Panc1 (cell line): ENCODE data around the gene INPP5A. TPM values are rescaled to one million over a fixed set of nuclear protein-coding genes. Genes with fewer than 3 reads are reported as not detected.

Source experiments
- ATAC-seq: fragments of 200-7000 bp; cut with Tn5 transposase; 2 replicates; pipeline ENCODE4 v1.9.1; 2020; ENCODE audit warnings: mild to moderate bottlenecking, moderate library complexity
- BruUV-seq: library from RNA; stranded (reverse); fragments of 400-500 nt; replicated peaks from 2 replicates; lab custom pipeline; 2021; lab: Mats Ljungman, UMichigan
- CTCF ChIA-PET: fragments of 300-600 bp; sonication (Branson Sonifier 250); formaldehyde crosslinking; loops from one replicate; lab custom pipeline; 2022; ENCODE audit warnings: antibody characterized with exemption; lab: Charles Lee
- POLR2A ChIA-PET: fragments of 300-600 bp; sonication (Branson Sonifier 250); formaldehyde crosslinking; loops from one replicate; lab custom pipeline; 2022; ENCODE audit warnings: antibody characterized with exemption; lab: Charles Lee
- DNase-seq: peaks from one replicate; pipeline ENCODE4 v3.0.0-alpha.2; 2010; ENCODE audit warnings: low read depth, low spot score
- H3K27ac ChIP-seq: 2 replicates; pipeline ENCODE4 v1.5.1; 2011; ENCODE audit warnings: mild to moderate bottlenecking, low read length, inconsistent platforms
- H3K27me3 ChIP-seq: fragments of 200-500 bp; sonication (Bioruptor generic); 2 replicates; pipeline ENCODE4 v1.6.0; 2014; ENCODE audit warnings: low read length, inconsistent platforms; ENCODE audit not compliant: control insufficient read depth, insufficient read depth
- H3K36me3 ChIP-seq: fragments of 200-500 bp; sonication (Bioruptor generic); 2 replicates; pipeline ENCODE4 v1.5.1; 2014; ENCODE audit warnings: inconsistent platforms, mild to moderate bottlenecking, low read length, moderate library complexity; ENCODE audit not compliant: control insufficient read depth, insufficient read depth
- H3K4me1 ChIP-seq: 2 replicates; pipeline ENCODE4 v1.5.1; 2011; ENCODE audit warnings: inconsistent platforms, mild to moderate bottlenecking, low read length, moderate library complexity; ENCODE audit not compliant: control insufficient read depth, insufficient read depth
- H3K4me3 ChIP-seq, 2 experiments: 2 replicates each; pipeline ENCODE4 v1.5.1; 2011 to 2012; ENCODE audit warnings: low read depth in 2 of 2, low read length in 2 of 2, mild to moderate bottlenecking in 2 of 2, inconsistent platforms in 1 of 2, moderate library complexity in 1 of 2
- H3K9me3 ChIP-seq: fragments of 200-500 bp; sonication (Bioruptor generic); 2 replicates; pipeline ENCODE4 v1.5.1; 2014; ENCODE audit warnings: low read depth, mild to moderate bottlenecking, inconsistent platforms, low read length, moderate library complexity; ENCODE audit not compliant: control insufficient read depth, insufficient read depth
- CTCF ChIP-seq: fragments of 450-650 bp; IDR thresholded peaks from 2 replicates; pipeline ENCODE4 v1.5.1; 2017; ENCODE audit warnings: mild to moderate bottlenecking
- POLR2AphosphoS5 ChIP-seq: IDR thresholded peaks from 2 replicates; pipeline ENCODE4 v1.6.1; 2012; ENCODE audit warnings: mild to moderate bottlenecking, low read depth, low read length, moderate library complexity
- REST ChIP-seq, 2 experiments: IDR thresholded peaks; 2 replicates each; pipeline ENCODE4 v1.6.1; 2011 to 2012; ENCODE audit warnings: low read depth in 2 of 2, control low read depth in 1 of 2, low read length in 1 of 2, mild to moderate bottlenecking in 1 of 2, moderate library complexity in 1 of 2; ENCODE audit not compliant: insufficient read depth in 1 of 2
- SIN3A ChIP-seq: IDR thresholded peaks from 2 replicates; pipeline ENCODE4 v1.6.1; 2012; ENCODE audit warnings: low read depth, mild to moderate bottlenecking, low read length, moderate library complexity, borderline replicate concordance; ENCODE audit not compliant: insufficient read depth
- TCF7L2 ChIP-seq: IDR thresholded peaks from 2 replicates; pipeline ENCODE4 v1.6.1; 2011; ENCODE audit warnings: mild to moderate bottlenecking, low read depth, low read length, inconsistent platforms
- in situ Hi-C: cut with HindIII; loops from 2 replicates; pipeline ENCODE4 v1.10.0; 2016; ENCODE audit warnings: low sequenced_read_pairs, low pct_unique_long_range_greater_than_20kb
- intact Hi-C: fragments of 100-400 bp; cut with micrococcal nuclease; formaldehyde crosslinking; loops from one replicate; pipeline ENCODE4 v1.10.0; 2022; ENCODE audit not compliant: unreplicated experiment
- total RNA-seq: library from RNA; stranded (reverse); gene quantifications from one replicate; pipeline ENCODE4 v1.2.1, GENCODE V29; 2021; ENCODE audit not compliant: unreplicated experiment

Gene INPP5A
- total RNA-seq, 1 experiment from 2014 or later: 60.0 TPM

GRCh38 chr10:132519382-132520176, 18.0 kb upstream of the INPP5A start:
- Histone ChIP-seq H3K9me3 (no peaks in the 10 kb centered on the region), H3K27me3 (no peaks in the 10 kb centered on the region), H3K4me1 (peaks cover 59% of the 10 kb centered on the region), H3K36me3 (no peaks in the 10 kb centered on the region), H3K27ac (peak overlapping the region; percentile 91), H3K4me3 (no peak overlapping the region)
- intact Hi-C loops: no loop called here
- no peak for TF ChIP-seq POLR2AphosphoS5
- TF ChIP-seq TCF7L2: no peak
- TF ChIP-seq CTCF: no peak
- no peak for TF ChIP-seq REST (IDR thresholded peaks at IDR 0.05; ENCODE audit: insufficient read depth in 1 of 2, low read depth in 2 of 2, low read length in 1 of 2)
- TF ChIP-seq SIN3A: no peak
- CTCF ChIA-PET: interaction anchor here (1.3 kb wide), 1 partner anchor 56 kb away, joined by 3 read pairs; no protein-coding TSS in a partner anchor
- POLR2A ChIA-PET: interaction anchor here (0.5 to 0.6 kb wide), 2 partner anchors 51 to 306 kb away, joined by 3 to 4 read pairs; no protein-coding TSS in a partner anchor
- no TSS peak for BruUV-seq
- in situ Hi-C loops: no loop called here
- DNase-seq (no peak), ATAC-seq (no peak)

GRCh38 chr10:132520177-132520811, 17.3 kb upstream of the INPP5A start:
- intact Hi-C loops: no loop called here
- DNase-seq (no peak), ATAC-seq (no peak)
- BruUV-seq: no TSS peak
- H3K36me3 ChIP-seq: no peaks in the 10 kb centered on the region
- peaks cover 55% of the 10 kb centered on the region for H3K4me1 ChIP-seq
- H3K27ac ChIP-seq: peak overlapping the region; percentile 32
- CTCF ChIA-PET: no interaction called here
- POLR2A ChIA-PET: no interaction called here
- no peak overlapping the region for H3K4me3 ChIP-seq
- no peaks in the 10 kb centered on the region for H3K9me3 ChIP-seq
- in situ Hi-C loops: no loop called here
- H3K27me3 ChIP-seq: no peaks in the 10 kb centered on the region
- TF ChIP-seq POLR2AphosphoS5: no peak
- no peak for TF ChIP-seq CTCF
- no peak for TF ChIP-seq TCF7L2
- TF ChIP-seq SIN3A: no peak
- TF ChIP-seq REST (IDR thresholded peaks at IDR 0.05; ENCODE audit: insufficient read depth in 1 of 2, low read depth in 2 of 2, low read length in 1 of 2): no peak
